SKM-1 (cell line): ENCODE data around the gene FHL2.
A peak's percentile ranks its signal among the peaks of the same experiment; 100 is the strongest.
"Not testable (repeated sequence)": the region's sequence is repeated elsewhere in the genome, so short reads cannot be mapped to it uniquely, and the experiment has no call there.

Experiments used
- DNase-seq: peaks from one replicate; lab custom pipeline; 2025; ENCODE audit not compliant: unreplicated experiment; lab: John Stamatoyannopoulos, UW

The FHL2 gene

GRCh38 chr2:105358593-105358992 lies 40.3 kb downstream of the FHL2 start:
- no peak for DNase-seq

GRCh38 chr2:105357122-105357521 lies 41.7 kb downstream of the FHL2 start:
- no peak for DNase-seq

GRCh38 chr2:105344704-105345345 lies 54.0 kb downstream of the FHL2 start:
- DNase-seq = no peak

GRCh38 chr2:105339414-105339813 lies 59.4 kb downstream of the FHL2 start:
- no peak for DNase-seq

GRCh38 chr2:105338020-105338385 lies 60.8 kb downstream of the FHL2 start:
- no peak for DNase-seq

- DNase-seq = peak; percentile 59
Measured at GRCh38 chr2:105337122-105338019, 61.5 kb downstream of the FHL2 start, which contains the start of gene C2orf49. C2orf49 (plus strand) TSS chr2:105337540; CDS start chr2:105337588, 48 bp downstream.

GRCh38 chr2:105336786-105337121 lies 62.1 kb downstream of the FHL2 start:
- no peak for DNase-seq

- no peak for DNase-seq
Measured at GRCh38 chr2:105335469-105335868, 63.4 kb downstream of the FHL2 start.

- no peak for DNase-seq
Measured at GRCh38 chr2:105334211-105334610, 64.6 kb downstream of the FHL2 start.

GRCh38 chr2:105330681-105331375 lies 68.0 kb downstream of the FHL2 start:
- no peak for DNase-seq

- DNase-seq = peak; percentile 15
Measured at GRCh38 chr2:105329561-105330495, 69.0 kb downstream of the FHL2 start, which contains the start of gene TGFBRAP1. TGFBRAP1 (minus strand) TSS chr2:105329735; CDS start chr2:105308301, 21,434 bp downstream.

GRCh38 chr2:105329197-105329554 lies 69.7 kb downstream of the FHL2 start:
- no peak for DNase-seq

GRCh38 chr2:105328281-105329196 lies 70.3 kb downstream of the FHL2 start:
- DNase-seq = no peak

GRCh38 chr2:105327690-105328089 lies 71.2 kb downstream of the FHL2 start:
- no peak for DNase-seq

GRCh38 chr2:105327271-105327670 lies 71.6 kb downstream of the FHL2 start:
- not testable (repeated sequence) for DNase-seq

GRCh38 chr2:105325389-105325963 lies 73.4 kb downstream of the FHL2 start:
- DNase-seq = no peak

GRCh38 chr2:105324732-105325131 lies 74.1 kb downstream of the FHL2 start:
- no peak for DNase-seq

- peak; percentile 13 for DNase-seq
Measured at GRCh38 chr2:105324101-105324500, 74.8 kb downstream of the FHL2 start.

- no peak for DNase-seq
Measured at GRCh38 chr2:105323111-105323510, 75.7 kb downstream of the FHL2 start.
